ENCODE results near the gene PIGN. TPM values are rescaled to one million over a fixed set of nuclear protein-coding genes. Genes with fewer than 3 reads are reported as not detected.

PIGN gene
- total RNA-seq, 1 experiment from 2014 or later: 22.8 TPM

DNA sequence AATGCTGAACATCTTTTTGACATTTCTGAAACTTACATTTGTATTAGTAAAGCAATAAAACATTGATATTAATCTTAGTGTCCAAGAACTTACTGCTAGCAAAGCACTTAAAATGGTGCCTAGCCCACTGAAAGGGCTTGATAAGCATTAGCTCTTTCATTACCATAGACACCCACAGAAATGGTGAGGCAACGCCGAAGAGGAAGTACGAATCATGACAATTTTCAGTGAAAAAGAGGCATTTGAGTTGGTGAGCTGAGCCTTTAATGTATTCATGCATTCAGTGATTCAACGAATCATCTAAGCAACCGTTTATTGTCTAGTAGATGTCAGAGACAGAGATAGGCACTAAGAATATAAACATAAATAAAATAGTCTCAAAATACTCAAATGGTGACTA, 101.1 kb downstream of the PIGN start:
- TF ChIP-seq, protein P1, sequence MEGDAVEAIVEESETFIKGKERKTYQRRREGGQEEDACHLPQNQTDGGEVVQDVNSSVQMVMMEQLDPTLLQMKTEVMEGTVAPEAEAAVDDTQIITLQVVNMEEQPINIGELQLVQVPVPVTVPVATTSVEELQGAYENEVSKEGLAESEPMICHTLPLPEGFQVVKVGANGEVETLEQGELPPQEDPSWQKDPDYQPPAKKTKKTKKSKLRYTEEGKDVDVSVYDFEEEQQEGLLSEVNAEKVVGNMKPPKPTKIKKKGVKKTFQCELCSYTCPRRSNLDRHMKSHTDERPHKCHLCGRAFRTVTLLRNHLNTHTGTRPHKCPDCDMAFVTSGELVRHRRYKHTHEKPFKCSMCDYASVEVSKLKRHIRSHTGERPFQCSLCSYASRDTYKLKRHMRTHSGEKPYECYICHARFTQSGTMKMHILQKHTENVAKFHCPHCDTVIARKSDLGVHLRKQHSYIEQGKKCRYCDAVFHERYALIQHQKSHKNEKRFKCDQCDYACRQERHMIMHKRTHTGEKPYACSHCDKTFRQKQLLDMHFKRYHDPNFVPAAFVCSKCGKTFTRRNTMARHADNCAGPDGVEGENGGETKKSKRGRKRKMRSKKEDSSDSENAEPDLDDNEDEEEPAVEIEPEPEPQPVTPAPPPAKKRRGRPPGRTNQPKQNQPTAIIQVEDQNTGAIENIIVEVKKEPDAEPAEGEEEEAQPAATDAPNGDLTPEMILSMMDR (IDR thresholded peaks at IDR 0.05; ENCODE audit: insufficient read depth in 1 of 2, low read depth in 1 of 2, low read length in 1 of 2, severe bottlenecking in 1 of 2, unreplicated experiment in 1 of 2): no peak
- no peaks in the 10 kb centered on the region for H3K4me1 ChIP-seq
- no peak overlapping the region for H3K4me3 Mint-ChIP-seq (ENCODE audit: unreplicated experiment)
- no peaks in the 10 kb centered on the region for H3K9me3 ChIP-seq
- no peak for DNase-seq
- H3K36me3 ChIP-seq (ENCODE audit: control insufficient read depth, insufficient read depth, low read length): no peaks in the 10 kb centered on the region
- H3K9me3 Mint-ChIP-seq (ENCODE audit: unreplicated experiment): no peaks in the 10 kb centered on the region
- intact Hi-C loops (cut with micrococcal nuclease; ENCODE audit: unreplicated experiment): no loop called here
- CTCF ChIA-PET: no interaction called here
- no peak overlapping the region for H3K27ac Mint-ChIP-seq (ENCODE audit: unreplicated experiment)
- H3K4me3 ChIP-seq (ENCODE audit: low read depth, low read length): no peak overlapping the region
- no peaks in the 10 kb centered on the region for H3K36me3 Mint-ChIP-seq (ENCODE audit: insufficient read depth, unreplicated experiment)
- no peaks in the 10 kb centered on the region for H3K4me1 Mint-ChIP-seq (ENCODE audit: low read depth, unreplicated experiment)
- POLR2A ChIA-PET: no interaction called here
- no peaks in the 10 kb centered on the region for H3K27me3 ChIP-seq (replicated peaks; ENCODE audit: control insufficient read depth, insufficient read depth, low read length)
- no TSS peak for BruUV-seq (replicated peaks)
- H3K27me3 Mint-ChIP-seq (ENCODE audit: insufficient read depth, unreplicated experiment): no peaks in the 10 kb centered on the region

DNA sequence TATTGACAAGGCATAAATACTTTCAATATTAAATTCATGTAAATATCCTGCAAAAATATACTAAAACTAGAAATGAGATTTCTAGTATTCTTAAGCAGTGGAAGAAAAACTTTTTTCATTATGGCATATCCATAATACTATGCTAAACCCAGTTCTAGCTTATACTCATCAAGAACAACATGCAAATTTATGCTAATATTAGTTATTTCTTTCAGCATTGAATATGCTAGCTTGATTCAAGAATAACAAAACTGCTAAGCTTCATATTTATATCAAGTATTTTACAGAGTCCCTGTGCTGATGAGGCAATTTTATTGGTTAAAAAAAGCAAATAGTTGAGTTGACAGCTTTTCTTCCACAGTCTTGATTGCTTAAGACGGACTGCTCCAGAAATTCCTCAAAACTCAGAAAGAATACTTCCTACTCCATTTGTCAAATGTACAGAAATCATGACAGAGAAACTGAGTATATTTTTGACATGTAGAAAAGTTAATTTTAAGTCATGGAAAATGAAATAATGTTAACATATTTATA, 105.0 kb downstream of the PIGN start:
- H3K27ac Mint-ChIP-seq (ENCODE audit: unreplicated experiment): no peak overlapping the region
- no peaks in the 10 kb centered on the region for H3K36me3 Mint-ChIP-seq (ENCODE audit: insufficient read depth, unreplicated experiment)

DNA sequence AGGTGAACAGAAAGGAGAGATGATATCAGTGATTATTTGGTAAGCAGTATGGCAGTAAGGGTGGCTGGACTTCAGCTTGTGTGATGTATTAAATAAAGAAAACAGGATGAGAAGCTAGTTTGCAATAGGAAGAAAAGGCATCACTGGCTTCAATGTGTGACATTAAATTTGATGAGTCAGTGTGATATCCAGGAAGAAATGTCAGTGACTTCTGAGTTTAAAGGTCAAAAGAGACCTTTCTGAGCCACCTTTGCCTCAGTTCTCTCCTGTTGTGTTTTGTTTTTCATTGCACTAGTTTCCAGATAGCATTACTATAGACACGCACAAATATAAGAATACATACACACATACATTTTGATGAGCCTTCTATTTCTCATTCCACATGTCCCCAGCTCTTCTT, 105.6 kb downstream of the PIGN start:
- CTCF ChIA-PET: no interaction called here
- TF ChIP-seq, protein P1 (IDR thresholded peaks at IDR 0.05; ENCODE audit: insufficient read depth in 1 of 2, low read depth in 1 of 2, low read length in 1 of 2, severe bottlenecking in 1 of 2, unreplicated experiment in 1 of 2): no peak
- no peaks in the 10 kb centered on the region for H3K9me3 Mint-ChIP-seq (ENCODE audit: unreplicated experiment)

More for the DNA sequence above, 105.0 kb downstream of the PIGN start:
- H3K27me3 Mint-ChIP-seq (ENCODE audit: insufficient read depth, unreplicated experiment): no peaks in the 10 kb centered on the region
- POLR2A ChIA-PET: no interaction called here
- TF ChIP-seq, protein P1 (IDR thresholded peaks at IDR 0.05; ENCODE audit: insufficient read depth in 1 of 2, low read depth in 1 of 2, low read length in 1 of 2, severe bottlenecking in 1 of 2, unreplicated experiment in 1 of 2): no peak
- BruUV-seq (replicated peaks): no TSS peak
- Histone ChIP-seq H3K36me3 (ENCODE audit: control insufficient read depth, insufficient read depth, low read length) (no peaks in the 10 kb centered on the region), H3K4me1 (no peaks in the 10 kb centered on the region), H3K9me3 (no peaks in the 10 kb centered on the region), H3K27me3 (replicated peaks; ENCODE audit: control insufficient read depth, insufficient read depth, low read length) (no peaks in the 10 kb centered on the region), H3K4me3 (ENCODE audit: low read depth, low read length) (no peak overlapping the region)
- CTCF ChIA-PET: no interaction called here
- DNase-seq: no peak
- no peak overlapping the region for H3K4me3 Mint-ChIP-seq (ENCODE audit: unreplicated experiment)
- H3K9me3 Mint-ChIP-seq (ENCODE audit: unreplicated experiment): no peaks in the 10 kb centered on the region
- intact Hi-C loops (cut with micrococcal nuclease; ENCODE audit: unreplicated experiment): no loop called here
- no peaks in the 10 kb centered on the region for H3K4me1 Mint-ChIP-seq (ENCODE audit: low read depth, unreplicated experiment)

More for the DNA sequence above, 105.6 kb downstream of the PIGN start:
- Mint-ChIP-seq H3K4me1 (ENCODE audit: low read depth, unreplicated experiment) (no peaks in the 10 kb centered on the region), H3K4me3 (ENCODE audit: unreplicated experiment) (no peak overlapping the region), H3K27ac (ENCODE audit: unreplicated experiment) (no peak overlapping the region), H3K27me3 (ENCODE audit: insufficient read depth, unreplicated experiment) (no peaks in the 10 kb centered on the region), H3K36me3 (ENCODE audit: insufficient read depth, unreplicated experiment) (no peaks in the 10 kb centered on the region)
- no TSS peak for BruUV-seq (replicated peaks)
- Histone ChIP-seq H3K4me3 (ENCODE audit: low read depth, low read length) (no peak overlapping the region), H3K36me3 (ENCODE audit: control insufficient read depth, insufficient read depth, low read length) (no peaks in the 10 kb centered on the region), H3K4me1 (no peaks in the 10 kb centered on the region), H3K27me3 (replicated peaks; ENCODE audit: control insufficient read depth, insufficient read depth, low read length) (no peaks in the 10 kb centered on the region), H3K9me3 (no peaks in the 10 kb centered on the region)
- intact Hi-C loops (cut with micrococcal nuclease; ENCODE audit: unreplicated experiment): no loop called here
- POLR2A ChIA-PET: no interaction called here
- DNase-seq: no peak
